SK-N-SH (cell line): Measurements from ENCODE around the gene ENOX2. TPM values are rescaled to one million over a fixed set of nuclear protein-coding genes. Genes with fewer than 3 reads are reported as not detected.

Experiments
- CTCF ChIA-PET: fragments of 300-600, 350-600 bp; formaldehyde crosslinking; extraction: SDS; loops from one replicate; lab custom pipeline; 2021; lab: Yijun Ruan, JAX
- POLR2A ChIA-PET: fragments of 350-600 bp; sonication (Branson Sonifier 250); formaldehyde crosslinking; extraction: SDS; loops from one replicate; lab custom pipeline; 2020; ENCODE audit warnings: antibody characterized with exemption, inconsistent platforms; lab: Yijun Ruan, JAX
- DNase-seq: peaks from one replicate; pipeline ENCODE4 v3.0.0; 2012
- H2AFZ ChIP-seq: fragments of 200-600 bp; sonication (generic); 2 replicates; pipeline ENCODE4 v1.8.1; 2016; ENCODE audit warnings: antibody characterized with exemption, mild to moderate bottlenecking, low read depth
- H3F3A ChIP-seq: fragments of 200-600 bp; sonication (generic); replicated peaks from 2 replicates; pipeline ENCODE3; 2016; ENCODE audit warnings: antibody characterized with exemption, mild to moderate bottlenecking; ENCODE audit not compliant: insufficient read depth
- H3K27ac ChIP-seq, 2 experiments: fragments of 200-500 bp in 1 of 2; fragments of 200-600 bp in 1 of 2; sonication (Bioruptor generic) in 1 of 2; sonication (generic), shearing (Covaris generic) in 1 of 2; 2 replicates each; pipeline versions ENCODE4 v1.5.1 to v1.6.1; 2014 to 2016; ENCODE audit warnings: low read depth in 2 of 2, inconsistent platforms in 1 of 2, low read length in 1 of 2, mild to moderate bottlenecking in 1 of 2, mixed read lengths in 1 of 2
- H3K27me3 ChIP-seq: fragments of 200-600 bp; sonication (generic), shearing (Covaris generic); 2 replicates; pipeline ENCODE4 v1.6.1; 2016; ENCODE audit warnings: mixed run types; ENCODE audit not compliant: insufficient read depth
- H3K36me3 ChIP-seq, 2 experiments: fragments of 200-500 bp in 1 of 2; fragments of 200-600 bp in 1 of 2; sonication (Bioruptor generic) in 1 of 2; sonication (generic) in 1 of 2; replicated peaks in 1 of 2; 2 replicates each; pipeline versions ENCODE3 to v1.5.1; 2014 to 2016; ENCODE audit warnings: low read length in 1 of 2, mild to moderate bottlenecking in 1 of 2; ENCODE audit not compliant: insufficient read depth in 2 of 2, control insufficient read depth in 1 of 2
- H3K4me1 ChIP-seq, 2 experiments: fragments of 200-500 bp in 1 of 2; fragments of 200-600 bp in 1 of 2; sonication (Bioruptor generic) in 1 of 2; sonication (generic), shearing (Covaris generic) in 1 of 2; 2 replicates each; pipeline versions ENCODE4 v1.5.1 to v1.6.1; 2014 to 2016; ENCODE audit warnings: low read depth in 1 of 2, low read length in 1 of 2, mixed run types in 1 of 2; ENCODE audit not compliant: insufficient read depth in 2 of 2, control insufficient read depth in 1 of 2
- H3K4me2 ChIP-seq: fragments of 200-600 bp; sonication (generic), shearing (Covaris generic); 2 replicates; pipeline ENCODE4 v1.6.1; 2017; ENCODE audit warnings: mixed run types
- H3K4me3 ChIP-seq, 2 experiments: fragments of 200-500 bp in 1 of 2; fragments of 200-600 bp in 1 of 2; sonication (Bioruptor generic) in 1 of 2; sonication (generic), shearing (Covaris generic) in 1 of 2; 2 replicates each; pipeline versions ENCODE4 v1.5.1 to v1.8.1; 2014 to 2016; ENCODE audit warnings: low read depth in 2 of 2, inconsistent platforms in 1 of 2, low read length in 1 of 2, mild to moderate bottlenecking in 1 of 2, mixed read lengths in 1 of 2, moderate library complexity in 1 of 2
- H3K79me2 ChIP-seq: fragments of 200-600 bp; sonication (generic); 2 replicates; pipeline ENCODE4 v1.8.1; 2017; ENCODE audit warnings: mild to moderate bottlenecking; ENCODE audit not compliant: insufficient read depth
- H3K9ac ChIP-seq: fragments of 200-600 bp; sonication (generic); 2 replicates; pipeline ENCODE4 v1.6.1; 2017; ENCODE audit warnings: mixed run types
- H3K9me2 ChIP-seq: fragments of 200-600 bp; sonication (generic); 2 replicates; pipeline ENCODE4 v1.6.1; 2017; ENCODE audit warnings: mixed run types
- H3K9me3 ChIP-seq: fragments of 200-600 bp; sonication (generic); 2 replicates; pipeline ENCODE4 v1.6.1; 2017; ENCODE audit warnings: mixed run types, mild to moderate bottlenecking, moderate library complexity
- H4K20me1 ChIP-seq: fragments of 200-600 bp; sonication (generic); 2 replicates; pipeline ENCODE4 v1.6.1; 2017; ENCODE audit warnings: mild to moderate bottlenecking, mixed run types; ENCODE audit not compliant: insufficient read depth
- EP300 ChIP-seq, 2 experiments: IDR thresholded peaks; 2 replicates each; pipeline versions ENCODE4 v1.4.0 to v1.6.1; 2012; ENCODE audit warnings: borderline replicate concordance in 1 of 2, low read depth in 1 of 2, low read length in 1 of 2
- FOSL2 ChIP-seq: IDR thresholded peaks from 2 replicates; pipeline ENCODE4 v1.4.0; 2012; ENCODE audit warnings: low read depth, mild to moderate bottlenecking, moderate library complexity, borderline replicate concordance
- FOXJ3 ChIP-seq: sonication (generic); formaldehyde crosslinking; IDR thresholded peaks from 2 replicates; pipeline ENCODE4 v1.5.1; 2020; ENCODE audit warnings: mild to moderate bottlenecking, missing genetic modification reagents
- JUND ChIP-seq: IDR thresholded peaks from 2 replicates; pipeline ENCODE4 v1.4.0; 2012
- NFIC ChIP-seq: IDR thresholded peaks from 2 replicates; pipeline ENCODE4 v1.4.0; 2012; ENCODE audit warnings: borderline replicate concordance
- NRF1 ChIP-seq: IDR thresholded peaks from 2 replicates; pipeline ENCODE4 v1.6.1; 2012; ENCODE audit warnings: low read depth, mild to moderate bottlenecking, low read length
- POLR2AphosphoS5 ChIP-seq: IDR thresholded peaks from 2 replicates; pipeline ENCODE4 v1.6.1; 2012; ENCODE audit warnings: low read depth, low read length
- RFX5 ChIP-seq: IDR thresholded peaks from 2 replicates; pipeline ENCODE4 v1.6.1; 2012; ENCODE audit warnings: mild to moderate bottlenecking, improper control_type of control experiment, low read length
- RXRA ChIP-seq: IDR thresholded peaks from 2 replicates; pipeline ENCODE4 v1.4.0; 2012; ENCODE audit warnings: low read depth, mild to moderate bottlenecking, borderline replicate concordance
- SIN3A ChIP-seq: IDR thresholded peaks from 2 replicates; pipeline ENCODE4 v1.6.1; 2012; ENCODE audit warnings: low read depth, mild to moderate bottlenecking, low read length, moderate library complexity, borderline replicate concordance
- SMC3 ChIP-seq: IDR thresholded peaks from 2 replicates; pipeline ENCODE4 v1.6.1; 2012; ENCODE audit warnings: low read depth, low read length, improper control_type of control experiment
- TAF1 ChIP-seq: IDR thresholded peaks from 2 replicates; pipeline ENCODE4 v1.6.1; 2012; ENCODE audit warnings: low read depth, mild to moderate bottlenecking, low read length, moderate library complexity, borderline replicate concordance
- TEAD4 ChIP-seq: IDR thresholded peaks from 2 replicates; pipeline ENCODE4 v1.4.0; 2012; ENCODE audit warnings: mild to moderate bottlenecking, borderline replicate concordance; ENCODE audit not compliant: insufficient read depth
- WGBS: methylation state at CpG from one replicate; pipeline ENCODE4 v1.1.6; 2017; ENCODE audit warnings: low lambda C conversion rate; 5-methylcytosine and 5-hydroxymethylcytosine counted together
- polyA plus RNA-seq, 3 experiments: library from polyadenylated mRNA; depleted of rRNA; stranded (reverse); fragments of >200 nt; gene quantifications; 2 replicates each; pipeline ENCODE4 v1.2.3, GENCODE V29; 2012
- TF ChIP-seq, protein P1 (sequence below): fragments of 150-350 bp; IDR thresholded peaks from 2 replicates; pipeline ENCODE4 v1.6.1; 2016; ENCODE audit warnings: mild to moderate bottlenecking, low read depth, low read length
- TF ChIP-seq, protein P2 (sequence below): IDR thresholded peaks from 2 replicates; pipeline ENCODE4 v1.4.0; 2012; ENCODE audit warnings: low read depth
- TF ChIP-seq, protein P3 (sequence below): IDR thresholded peaks from 2 replicates; pipeline ENCODE4 v1.4.0; 2012; ENCODE audit warnings: low read depth, borderline replicate concordance

ENOX2 gene
- polyA plus RNA-seq, 1 of the 3 experiments (the other 2 are of a cell fraction) = 8.8 TPM

GRCh38 chrX:130857207-130857606 is 45.8 kb downstream of the ENOX2 start:
- Histone ChIP-seq H3K4me3 (no peak overlapping the region), H3K9me2 (no peaks in the 10 kb centered on the region; the same call in 1 of the 2 replicates), H3K27ac (no peak overlapping the region), H3K4me2 (no peak overlapping the region), H3K36me3 (no peaks in the 10 kb centered on the region), H3F3A (no peaks in the 10 kb centered on the region), H3K9ac (no peak overlapping the region), H2AFZ (no peak overlapping the region), H3K79me2 (no peaks in the 10 kb centered on the region), H3K9me3 (no peaks in the 10 kb centered on the region), H3K4me1 (no peaks in the 10 kb centered on the region), H4K20me1 (no peaks in the 10 kb centered on the region)
- CTCF ChIA-PET = no interaction called here
- POLR2A ChIA-PET = no interaction called here
- DNase-seq = no peak
- WGBS = 44% methylated on average over 1 of the region's 1 CpG
- TF ChIP-seq FOXJ3 (CRISPR knock-in tag) (no peak), JUND (no peak), RXRA (no peak)
- TF ChIP-seq, all 33 proteins: peak for 0
- H3K27me3 ChIP-seq = no peaks in the 10 kb centered on the region

DNA sequence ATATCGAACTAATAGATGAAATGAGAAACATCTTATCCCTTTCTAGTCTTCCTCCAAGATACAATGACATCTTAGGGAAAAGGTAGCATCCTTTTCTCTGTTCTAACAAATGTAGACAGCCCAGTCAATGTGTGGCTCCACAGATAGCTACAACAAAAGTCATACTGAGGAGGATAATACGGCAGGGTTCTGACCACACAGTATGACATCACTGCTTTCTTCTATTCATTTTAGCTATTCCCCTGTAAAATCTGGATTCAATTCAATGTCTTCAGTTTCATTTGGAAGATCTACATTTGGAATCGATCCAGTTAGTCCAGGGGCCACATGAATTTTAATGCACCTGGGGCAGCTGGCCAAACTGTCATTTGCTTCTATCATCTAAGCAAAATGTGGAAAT is 51.4 kb downstream of the ENOX2 start:
- Histone ChIP-seq H3K27ac (no peak overlapping the region; a peak in 1 of 4 replicates), H2AFZ (no peak overlapping the region), H3K9me2 (no peaks in the 10 kb centered on the region; the same call in 1 of the 2 replicates), H3K4me3 (no peak overlapping the region), H3K9me3 (no peaks in the 10 kb centered on the region), H3K4me2 (no peak overlapping the region), H3K9ac (no peak overlapping the region), H3K27me3 (no peaks in the 10 kb centered on the region), H3F3A (no peaks in the 10 kb centered on the region), H3K4me1 (no peaks in the 10 kb centered on the region; a peak in 1 of 4 replicates), H3K79me2 (no peaks in the 10 kb centered on the region), H3K36me3 (no peaks in the 10 kb centered on the region), H4K20me1 (no peaks in the 10 kb centered on the region)
- DNase-seq = no peak
- WGBS = 21% methylated on average over 3 of the region's 3 CpGs
- no peak for TF ChIP-seq EP300 (IDR thresholded peaks at IDR 0.05; ENCODE audit: borderline replicate concordance in 1 of 2, low read depth in 1 of 2, low read length in 1 of 2)
- TF ChIP-seq, protein P1, sequence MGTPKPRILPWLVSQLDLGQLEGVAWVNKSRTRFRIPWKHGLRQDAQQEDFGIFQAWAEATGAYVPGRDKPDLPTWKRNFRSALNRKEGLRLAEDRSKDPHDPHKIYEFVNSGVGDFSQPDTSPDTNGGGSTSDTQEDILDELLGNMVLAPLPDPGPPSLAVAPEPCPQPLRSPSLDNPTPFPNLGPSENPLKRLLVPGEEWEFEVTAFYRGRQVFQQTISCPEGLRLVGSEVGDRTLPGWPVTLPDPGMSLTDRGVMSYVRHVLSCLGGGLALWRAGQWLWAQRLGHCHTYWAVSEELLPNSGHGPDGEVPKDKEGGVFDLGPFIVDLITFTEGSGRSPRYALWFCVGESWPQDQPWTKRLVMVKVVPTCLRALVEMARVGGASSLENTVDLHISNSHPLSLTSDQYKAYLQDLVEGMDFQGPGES = no peak
- no peak for TF ChIP-seq FOSL2
- TF ChIP-seq, protein P2, sequence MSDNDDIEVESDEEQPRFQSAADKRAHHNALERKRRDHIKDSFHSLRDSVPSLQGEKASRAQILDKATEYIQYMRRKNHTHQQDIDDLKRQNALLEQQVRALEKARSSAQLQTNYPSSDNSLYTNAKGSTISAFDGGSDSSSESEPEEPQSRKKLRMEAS = no peak
- TF ChIP-seq SMC3 = no peak
- TF ChIP-seq SIN3A = no peak
- no peak for TF ChIP-seq FOXJ3 (CRISPR knock-in tag)
- TF ChIP-seq JUND = no peak
- TF ChIP-seq NFIC = no peak
- TF ChIP-seq NRF1 = no peak
- TF ChIP-seq, protein P3, sequence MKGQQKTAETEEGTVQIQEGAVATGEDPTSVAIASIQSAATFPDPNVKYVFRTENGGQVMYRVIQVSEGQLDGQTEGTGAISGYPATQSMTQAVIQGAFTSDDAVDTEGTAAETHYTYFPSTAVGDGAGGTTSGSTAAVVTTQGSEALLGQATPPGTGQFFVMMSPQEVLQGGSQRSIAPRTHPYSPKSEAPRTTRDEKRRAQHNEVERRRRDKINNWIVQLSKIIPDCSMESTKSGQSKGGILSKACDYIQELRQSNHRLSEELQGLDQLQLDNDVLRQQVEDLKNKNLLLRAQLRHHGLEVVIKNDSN = no peak
- TF ChIP-seq TAF1 = no peak
- no peak for TF ChIP-seq TEAD4
- TF ChIP-seq POLR2AphosphoS5 = no peak
- no peak for TF ChIP-seq RFX5
- POLR2A ChIA-PET = no interaction called here
- CTCF ChIA-PET = interaction anchor here (2.0 kb wide), 1 partner anchor 275 kb away, joined by 5 read pairs; no protein-coding TSS in a partner anchor
